H9 (cell line): ENCODE measurements around the gene ALCAM. TPM values are rescaled to one million over a fixed set of nuclear protein-coding genes. Genes with fewer than 3 reads are reported as not detected.

Experiments
- DNase-seq: peaks from one replicate; pipeline ENCODE4 v3.0.0-alpha.2; 2017
- H2AFZ ChIP-seq: one replicate; pipeline ENCODE4 v1.6.1; 2013; ENCODE audit warnings: mild to moderate bottlenecking, low read length, control low read depth, moderate library complexity
- H2AK5ac ChIP-seq: 2 replicates; pipeline ENCODE4 v1.6.1; 2013; ENCODE audit warnings: low read length, control low read depth, mixed read lengths; ENCODE audit not compliant: insufficient read length
- H2BK120ac ChIP-seq: one replicate; pipeline ENCODE4 v1.6.1; 2013; ENCODE audit warnings: low read depth, mild to moderate bottlenecking, low read length, control low read depth, inconsistent platforms; ENCODE audit not compliant: poor library complexity, severe bottlenecking
- H2BK12ac ChIP-seq: 2 replicates; pipeline ENCODE4 v1.6.1; 2013; ENCODE audit warnings: low read length, control low read depth, mixed read lengths, low read depth; ENCODE audit not compliant: insufficient read length
- H2BK15ac ChIP-seq: 2 replicates; pipeline ENCODE4 v1.6.1; 2013; ENCODE audit warnings: low read depth, low read length, control low read depth
- H2BK20ac ChIP-seq: one replicate; pipeline ENCODE4 v1.6.1; 2013; ENCODE audit warnings: low read depth, mild to moderate bottlenecking, low read length, control low read depth, inconsistent platforms; ENCODE audit not compliant: poor library complexity, severe bottlenecking
- H2BK5ac ChIP-seq: 2 replicates; pipeline ENCODE4 v1.6.1; 2013; ENCODE audit warnings: low read length, control low read depth, mixed read lengths; ENCODE audit not compliant: insufficient read length
- H3K14ac ChIP-seq: 2 replicates; pipeline ENCODE4 v1.6.1; 2013; ENCODE audit warnings: low read length, control low read depth; ENCODE audit not compliant: insufficient read depth
- H3K18ac ChIP-seq: 2 replicates; pipeline ENCODE4 v1.6.1; 2013; ENCODE audit warnings: low read depth, mild to moderate bottlenecking, mixed read lengths, low read length, control low read depth; ENCODE audit not compliant: insufficient read length
- H3K23ac ChIP-seq: 2 replicates; pipeline ENCODE4 v1.6.1; 2013; ENCODE audit warnings: low read length, control low read depth, mixed read lengths, low read depth; ENCODE audit not compliant: insufficient read length
- H3K23me2 ChIP-seq: 2 replicates; pipeline ENCODE4 v1.6.1; 2013; ENCODE audit warnings: low read depth, mild to moderate bottlenecking, mixed read lengths, low read length, control low read depth; ENCODE audit not compliant: insufficient read length, poor library complexity, severe bottlenecking
- H3K27ac ChIP-seq: 2 replicates; pipeline ENCODE4 v1.5.1; 2013; ENCODE audit warnings: low read length, control low read depth, mixed read lengths, low read depth; ENCODE audit not compliant: insufficient read length
- H3K27me3 ChIP-seq: 2 replicates; pipeline ENCODE4 v1.6.1; 2013; ENCODE audit warnings: low read length, control low read depth, inconsistent platforms; ENCODE audit not compliant: insufficient read depth
- H3K4ac ChIP-seq: 2 replicates; pipeline ENCODE4 v1.6.1; 2013; ENCODE audit warnings: low read depth, mild to moderate bottlenecking, control low read depth, inconsistent platforms, low read length, moderate library complexity
- H3K4me1 ChIP-seq: 2 replicates; pipeline ENCODE4 v1.6.1; 2013; ENCODE audit warnings: low read length, control low read depth, inconsistent platforms; ENCODE audit not compliant: insufficient read depth
- H3K4me2 ChIP-seq: 2 replicates; pipeline ENCODE4 v1.6.1; 2013; ENCODE audit warnings: low read length, control low read depth, mixed read lengths; ENCODE audit not compliant: insufficient read length, insufficient read depth
- H3K56ac ChIP-seq: 2 replicates; pipeline ENCODE4 v1.6.1; 2013; ENCODE audit warnings: low read depth, mild to moderate bottlenecking, mixed read lengths, low read length, control low read depth; ENCODE audit not compliant: insufficient read length
- H3K79me1 ChIP-seq: 2 replicates; pipeline ENCODE4 v1.6.1; 2013; ENCODE audit warnings: low read depth, mild to moderate bottlenecking, moderate library complexity, low read length, control low read depth, inconsistent platforms; ENCODE audit not compliant: insufficient read depth, poor library complexity, severe bottlenecking
- H3K79me2 ChIP-seq: 2 replicates; pipeline ENCODE4 v1.6.1; 2013; ENCODE audit warnings: low read length, control low read depth, inconsistent platforms; ENCODE audit not compliant: insufficient read depth
- H3K9ac ChIP-seq: 2 replicates; pipeline ENCODE4 v1.6.1; 2013; ENCODE audit warnings: low read length, control low read depth, mixed read lengths; ENCODE audit not compliant: insufficient read length; ENCODE audit errors: extremely low read depth
- H3K9me3 ChIP-seq: one replicate; pipeline ENCODE4 v1.6.1; 2013; ENCODE audit warnings: low read depth, low read length, inconsistent platforms; ENCODE audit not compliant: control insufficient read depth
- H3T11ph ChIP-seq: one replicate; pipeline ENCODE4 v1.6.1; 2013; ENCODE audit warnings: mild to moderate bottlenecking, low read length, control low read depth, inconsistent platforms
- H4K20me1 ChIP-seq: one replicate; pipeline ENCODE4 v1.6.1; 2013; ENCODE audit not compliant: control insufficient read depth, insufficient read length, insufficient read depth
- H4K5ac ChIP-seq: 2 replicates; pipeline ENCODE4 v1.6.1; 2013; ENCODE audit warnings: low read depth, mild to moderate bottlenecking, mixed read lengths, low read length, control low read depth; ENCODE audit not compliant: insufficient read length
- H4K8ac ChIP-seq: replicated peaks from 2 replicates; pipeline ENCODE4 v1.6.1; 2013; ENCODE audit warnings: low read length, control low read depth, mixed read lengths, low read depth; ENCODE audit not compliant: insufficient read length
- H4K91ac ChIP-seq: 2 replicates; pipeline ENCODE4 v1.6.1; 2013; ENCODE audit warnings: low read depth, mild to moderate bottlenecking, moderate library complexity, mixed read lengths, low read length, control low read depth; ENCODE audit not compliant: insufficient read length
- H3K27ac Mint-ChIP-seq, 3 experiments: 2 replicates in 2 of 3; 3 replicates in 1 of 3; pipeline ENCODE4 v1.8.0; 2020 to 2021; ENCODE audit warnings: mixed read lengths in 3 of 3, mild to moderate bottlenecking in 1 of 3, moderate library complexity in 1 of 3
- H3K27me3 Mint-ChIP-seq: 2 replicates; pipeline ENCODE4 v1.8.0; 2021; ENCODE audit warnings: low read depth, mild to moderate bottlenecking, moderate library complexity, mixed read lengths
- H3K36me3 Mint-ChIP-seq, 3 experiments: 2 replicates in 2 of 3; 3 replicates in 1 of 3; pipeline ENCODE4 v1.8.0; 2020 to 2021; ENCODE audit warnings: low read depth in 3 of 3, mixed read lengths in 3 of 3; ENCODE audit not compliant: insufficient read depth in 1 of 3
- H3K4me1 Mint-ChIP-seq, 2 experiments: 2 replicates each; pipeline ENCODE4 v1.8.0; 2020; ENCODE audit warnings: mixed read lengths in 2 of 2
- H3K4me3 Mint-ChIP-seq, 2 experiments: 2 replicates in 1 of 2; 3 replicates in 1 of 2; pipeline ENCODE4 v1.8.0; 2020 to 2021; ENCODE audit warnings: mild to moderate bottlenecking in 2 of 2, mixed read lengths in 2 of 2, moderate library complexity in 1 of 2
- H3K9me3 Mint-ChIP-seq, 2 experiments: 2 replicates in 1 of 2; 3 replicates in 1 of 2; pipeline ENCODE4 v1.8.0; 2020; ENCODE audit warnings: mild to moderate bottlenecking in 2 of 2, mixed read lengths in 2 of 2, moderate library complexity in 1 of 2
- WGBS: extraction: QIAGEN DNeasy Blood & Tissue Kit; methylation state at CpG from one replicate; pipeline ENCODE4 v1.1.7; 2013; ENCODE audit warnings: missing lambda C conversion rate, low lambda C conversion rate, mixed read lengths; ENCODE audit not compliant: insufficient read length; ENCODE audit errors: extremely low coverage; 5-methylcytosine and 5-hydroxymethylcytosine counted together
- total RNA-seq: library from RNA; stranded (reverse); gene quantifications from 2 replicates; pipeline ENCODE4 v1.2.1, GENCODE V29; 2021
- TF ChIP-seq, protein P1 (sequence below): fragments of 200-600 bp; sonication (generic); conservative IDR thresholded peaks from 3 replicates; pipeline ENCODE4 v1.8.0; 2021; ENCODE audit warnings: antibody characterized with exemption, mild to moderate bottlenecking

The ALCAM gene
- total RNA-seq, 1 experiment from 2014 or later, result 43.7 TPM

DNA sequence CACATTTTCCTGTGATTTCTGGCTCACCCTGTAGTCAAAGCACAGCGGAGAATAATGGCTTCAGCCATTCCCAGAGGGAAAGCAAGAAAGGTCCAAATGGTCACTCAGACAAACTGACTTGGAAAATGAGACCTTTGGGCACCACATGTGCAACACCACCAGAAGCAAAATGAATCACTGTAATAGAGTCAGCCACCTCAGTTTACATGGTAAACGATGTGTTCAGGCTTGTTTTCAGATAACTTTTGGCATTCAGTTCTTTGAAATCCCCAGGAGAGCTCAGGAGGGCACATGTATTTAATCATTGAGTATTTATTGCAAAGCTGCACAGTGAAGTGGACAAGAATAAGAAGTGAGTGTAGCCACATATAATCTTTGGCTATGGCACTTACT, 38.4 kb upstream of the ALCAM start:
- no peak overlapping the region for H3K4me3 Mint-ChIP-seq
- Histone ChIP-seq H2BK120ac (no peak overlapping the region), H3T11ph (no peak overlapping the region), H2BK5ac (no peak overlapping the region), H3K56ac (no peak overlapping the region), H3K14ac (no peak overlapping the region), H2AK5ac (no peak overlapping the region), H3K4me1 (no peaks in the 10 kb centered on the region), H2BK20ac (no peak overlapping the region), H2BK15ac (no peak overlapping the region), H3K79me2 (no peaks in the 10 kb centered on the region), H3K9me3 (no peaks in the 10 kb centered on the region), H3K18ac (no peak overlapping the region), H3K27me3 (no peaks in the 10 kb centered on the region), H3K27ac (no peak overlapping the region), H2BK12ac (no peak overlapping the region), H3K9ac (no peak overlapping the region), H3K23me2 (no peaks in the 10 kb centered on the region), H3K4me2 (no peak overlapping the region), H3K23ac (no peak overlapping the region), H4K5ac (no peak overlapping the region), H3K79me1 (no peaks in the 10 kb centered on the region), H4K91ac (no peak overlapping the region), H4K20me1 (no peaks in the 10 kb centered on the region), H4K8ac (no peak overlapping the region), H2AFZ (no peak overlapping the region), H3K4ac (no peak overlapping the region)
- DNase-seq, result no peak
- WGBS, result no CpG with 5 or more reads among the region's 2 CpGs
- no peaks in the 10 kb centered on the region for H3K27me3 Mint-ChIP-seq
- peaks cover 0 to 12% (median 4%) of the 10 kb centered on the region in 3 experiments; a peak in 5 of 7 replicates for H3K36me3 Mint-ChIP-seq
- no peak overlapping the region for H3K27ac Mint-ChIP-seq
- TF ChIP-seq, protein P1, sequence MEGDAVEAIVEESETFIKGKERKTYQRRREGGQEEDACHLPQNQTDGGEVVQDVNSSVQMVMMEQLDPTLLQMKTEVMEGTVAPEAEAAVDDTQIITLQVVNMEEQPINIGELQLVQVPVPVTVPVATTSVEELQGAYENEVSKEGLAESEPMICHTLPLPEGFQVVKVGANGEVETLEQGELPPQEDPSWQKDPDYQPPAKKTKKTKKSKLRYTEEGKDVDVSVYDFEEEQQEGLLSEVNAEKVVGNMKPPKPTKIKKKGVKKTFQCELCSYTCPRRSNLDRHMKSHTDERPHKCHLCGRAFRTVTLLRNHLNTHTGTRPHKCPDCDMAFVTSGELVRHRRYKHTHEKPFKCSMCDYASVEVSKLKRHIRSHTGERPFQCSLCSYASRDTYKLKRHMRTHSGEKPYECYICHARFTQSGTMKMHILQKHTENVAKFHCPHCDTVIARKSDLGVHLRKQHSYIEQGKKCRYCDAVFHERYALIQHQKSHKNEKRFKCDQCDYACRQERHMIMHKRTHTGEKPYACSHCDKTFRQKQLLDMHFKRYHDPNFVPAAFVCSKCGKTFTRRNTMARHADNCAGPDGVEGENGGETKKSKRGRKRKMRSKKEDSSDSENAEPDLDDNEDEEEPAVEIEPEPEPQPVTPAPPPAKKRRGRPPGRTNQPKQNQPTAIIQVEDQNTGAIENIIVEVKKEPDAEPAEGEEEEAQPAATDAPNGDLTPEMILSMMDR, result no peak
- no peaks in the 10 kb centered on the region for H3K4me1 Mint-ChIP-seq
- peaks cover 11 to 15% of the 10 kb centered on the region in 2 experiments for H3K9me3 Mint-ChIP-seq
